SK-N-SH treated with all-trans-retinoic acid at 6 μM for 48 hours (cell line): ENCODE results near the gene CYTH4.

ENCODE experiments used
- ATAC-seq: fragments of 200-7000 bp; cut with Tn5 transposase; 3 replicates; pipeline ENCODE4 v1.9.1; 2020; ENCODE audit warnings: mild to moderate bottlenecking, moderate library complexity
- ARNTL ChIP-seq: fragments of 450-650 bp; formaldehyde crosslinking; IDR thresholded peaks from 2 replicates; pipeline ENCODE4 v1.5.0; 2020; ENCODE audit warnings: low read depth, mild to moderate bottlenecking, moderate library complexity, borderline replicate concordance
- BACH2 ChIP-seq: fragments of 250-450 bp; sonication (Bioruptor Pico); IDR thresholded peaks from 2 replicates; pipeline ENCODE4 v1.9.0; 2021; ENCODE audit warnings: mild to moderate bottlenecking, borderline replicate concordance
- CREB5 ChIP-seq: fragments of 250-450 bp; sonication (Bioruptor Pico); IDR thresholded peaks from 2 replicates; pipeline ENCODE4 v1.5.1; 2020; ENCODE audit warnings: low read depth, mild to moderate bottlenecking, moderate library complexity
- CSDC2 ChIP-seq: fragments of 250-450 bp; sonication (Bioruptor Pico); IDR thresholded peaks from 2 replicates; pipeline ENCODE4 v1.5.0; 2020; ENCODE audit warnings: mild to moderate bottlenecking, moderate library complexity
- CSRNP3 ChIP-seq: fragments of 250-450 bp; sonication (Bioruptor Pico); IDR thresholded peaks from 2 replicates; pipeline ENCODE4 v1.5.1; 2021; ENCODE audit warnings: mild to moderate bottlenecking, moderate library complexity
- ESRRG ChIP-seq: fragments of 250-450 bp; sonication (Bioruptor Pico); IDR thresholded peaks from 2 replicates; pipeline ENCODE4 v1.6.1; 2021; ENCODE audit warnings: mild to moderate bottlenecking
- ISL1 ChIP-seq: fragments of 250-450 bp; sonication (Bioruptor Pico); IDR thresholded peaks from 2 replicates; pipeline ENCODE4 v2.1.2; 2022; ENCODE audit warnings: mild to moderate bottlenecking, moderate library complexity
- OSR1 ChIP-seq: fragments of 250-450 bp; sonication (Bioruptor Pico); IDR thresholded peaks from 2 replicates; pipeline ENCODE4 v1.8.0; 2022; ENCODE audit warnings: moderate library complexity, mild to moderate bottlenecking, inconsistent platforms
- PATZ1 ChIP-seq: fragments of 250-450 bp; sonication (Bioruptor Pico); IDR thresholded peaks from 2 replicates; pipeline ENCODE4 v1.8.0; 2020; ENCODE audit warnings: mild to moderate bottlenecking, moderate library complexity, borderline replicate concordance
- POU6F1 ChIP-seq: fragments of 250-450 bp; sonication (Bioruptor Pico); IDR thresholded peaks from 2 replicates; pipeline ENCODE4 v1.8.0; 2021; ENCODE audit warnings: low read depth, mild to moderate bottlenecking, moderate library complexity, borderline replicate concordance
- RARB ChIP-seq: fragments of 250-450 bp; sonication (Bioruptor Pico); IDR thresholded peaks from 2 replicates; pipeline ENCODE4 v1.8.0; 2021; ENCODE audit warnings: mild to moderate bottlenecking, moderate library complexity
- SNAI2 ChIP-seq: fragments of 250-450 bp; sonication (Bioruptor Pico); IDR thresholded peaks from 2 replicates; pipeline ENCODE4 v1.5.0; 2020; ENCODE audit warnings: mild to moderate bottlenecking, moderate library complexity
- TCF4 ChIP-seq: fragments of 250-450 bp; sonication (Bioruptor Pico); IDR thresholded peaks from 2 replicates; pipeline ENCODE4 v1.8.0; 2021; ENCODE audit warnings: mild to moderate bottlenecking, moderate library complexity, borderline replicate concordance
- TSHZ2 ChIP-seq: fragments of 250-450 bp; sonication (Bioruptor Pico); IDR thresholded peaks from 2 replicates; pipeline ENCODE4 v1.5.0; 2020; ENCODE audit warnings: mild to moderate bottlenecking, moderate library complexity
- ZC3H10 ChIP-seq: fragments of 250-450 bp; sonication (Bioruptor Pico); IDR thresholded peaks from 2 replicates; pipeline ENCODE4 v1.5.1; 2021; ENCODE audit warnings: mild to moderate bottlenecking, moderate library complexity
- ZFP3 ChIP-seq: fragments of 250-450 bp; sonication (Bioruptor Pico); IDR thresholded peaks from 2 replicates; pipeline ENCODE4 v1.5.0; 2020; ENCODE audit warnings: mild to moderate bottlenecking, moderate library complexity
- ZFP30 ChIP-seq: fragments of 450-650 bp; formaldehyde crosslinking; IDR thresholded peaks from 2 replicates; pipeline ENCODE4 v1.5.0; 2022; ENCODE audit warnings: mild to moderate bottlenecking, moderate library complexity
- ZNF565 ChIP-seq: fragments of 450-650 bp; formaldehyde crosslinking; conservative IDR thresholded peaks from 2 replicates; pipeline ENCODE4 v1.5.0; 2020; ENCODE audit warnings: low read depth, mild to moderate bottlenecking, moderate library complexity
- ZNF8 ChIP-seq: fragments of 450-650 bp; formaldehyde crosslinking; IDR thresholded peaks from 2 replicates; pipeline ENCODE4 v1.5.0; 2020; ENCODE audit warnings: mild to moderate bottlenecking, moderate library complexity

The CYTH4 gene

GRCh38 chr22:37333724-37334460 is 51.6 kb downstream of the CYTH4 start:
- no peak for ATAC-seq
- TF ChIP-seq CSRNP3 (CRISPR knock-in tag) (no peak), BACH2 (CRISPR knock-in tag) (no peak), ZFP30 (CRISPR knock-in tag) (no peak), CSDC2 (CRISPR knock-in tag) (no peak), SNAI2 (CRISPR knock-in tag) (no peak), PATZ1 (CRISPR knock-in tag) (no peak), RARB (CRISPR knock-in tag) (no peak), ZNF8 (CRISPR knock-in tag) (no peak), ZFP3 (CRISPR knock-in tag) (no peak), OSR1 (no peak), ARNTL (CRISPR knock-in tag) (no peak), ZNF565 (CRISPR knock-in tag) (no peak), ISL1 (CRISPR knock-in tag) (no peak), POU6F1 (no peak)

- TF ChIP-seq ZNF565 (CRISPR knock-in tag): no peak
- TF ChIP-seq, all 23 proteins: peak for 0
- no peak for ATAC-seq
These were observed 52.2 kb downstream of the CYTH4 start for GRCh38 chr22:37334461-37334858.

GRCh38 chr22:37334859-37335805 is 52.8 kb downstream of the CYTH4 start:
- no peak for TF ChIP-seq ZFP30 (CRISPR knock-in tag)
- no peak for TF ChIP-seq TCF4 (CRISPR knock-in tag)
- TF ChIP-seq CREB5 (CRISPR knock-in tag): no peak
- no peak for TF ChIP-seq ESRRG (CRISPR knock-in tag)
- TF ChIP-seq ZC3H10: no peak
- TF ChIP-seq BACH2 (CRISPR knock-in tag): no peak
- no peak for TF ChIP-seq ZFP3 (CRISPR knock-in tag)
- no peak for TF ChIP-seq TSHZ2
- no peak for TF ChIP-seq RARB (CRISPR knock-in tag)
- TF ChIP-seq ZNF565 (CRISPR knock-in tag): no peak
- TF ChIP-seq CSDC2 (CRISPR knock-in tag): no peak
- no peak for TF ChIP-seq POU6F1
- TF ChIP-seq ISL1 (CRISPR knock-in tag): no peak
- TF ChIP-seq PATZ1 (CRISPR knock-in tag): no peak
- no peak for TF ChIP-seq CSRNP3 (CRISPR knock-in tag)
- ATAC-seq: no peak
